HS-5 (cell line): ENCODE data around the gene PRPF40B.
"Not testable (repeated sequence)": the region's sequence is repeated elsewhere in the genome, so short reads cannot be mapped to it uniquely, and the experiment has no call there.

ENCODE experiments used
- DNase-seq: peaks from one replicate; pipeline ENCODE4 v3.0.0-alpha.2; 2012; ENCODE audit warnings: low read depth

Gene PRPF40B

DNA sequence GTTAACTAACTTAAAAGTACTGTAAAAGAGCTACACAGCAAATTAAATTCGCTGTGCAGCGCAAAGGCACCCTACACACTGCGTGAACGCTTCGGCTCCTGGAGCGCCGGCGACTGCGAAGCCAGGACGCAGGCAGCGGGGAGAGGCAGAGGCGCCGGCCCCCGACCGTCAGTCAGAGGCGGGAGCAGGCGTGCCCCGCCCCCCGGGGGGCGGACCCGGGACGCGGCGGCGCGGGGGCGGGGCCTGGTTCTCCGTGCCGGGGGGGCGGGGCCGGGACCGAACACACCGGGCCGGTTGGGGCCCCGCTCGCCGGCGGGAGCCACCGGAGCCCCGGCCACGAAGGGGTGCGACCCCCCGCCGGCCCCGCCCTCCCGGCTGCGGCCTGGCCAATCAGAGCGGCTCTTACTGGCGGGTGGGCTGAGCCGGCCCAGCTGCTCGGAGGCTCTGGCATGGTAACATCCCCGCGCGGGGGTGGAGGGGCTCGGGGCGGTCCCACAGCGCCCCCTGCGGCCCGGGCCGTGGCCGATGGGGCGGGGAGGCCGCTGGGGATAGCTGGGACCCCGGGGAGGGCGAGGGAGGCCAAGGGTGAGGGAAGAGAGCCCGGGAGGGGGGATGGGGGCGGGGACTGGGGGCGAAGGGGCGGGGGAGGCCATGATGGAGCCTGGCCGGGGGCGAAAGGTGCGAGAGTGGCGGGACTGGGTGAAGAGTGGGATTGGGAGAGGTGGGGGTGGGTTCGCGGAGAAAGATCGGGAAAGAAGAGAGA lies at the start of gene PRPF40B:
PRPF40B (plus strand) TSS at position 420 of the 763 bp plus-strand sequence; CDS start at position 450, 30 bp downstream.
- DNase-seq, result no peak

- no peak for DNase-seq
Observed at GRCh38 chr12:49577589-49578315, 45.6 kb upstream of the PRPF40B start.

DNA sequence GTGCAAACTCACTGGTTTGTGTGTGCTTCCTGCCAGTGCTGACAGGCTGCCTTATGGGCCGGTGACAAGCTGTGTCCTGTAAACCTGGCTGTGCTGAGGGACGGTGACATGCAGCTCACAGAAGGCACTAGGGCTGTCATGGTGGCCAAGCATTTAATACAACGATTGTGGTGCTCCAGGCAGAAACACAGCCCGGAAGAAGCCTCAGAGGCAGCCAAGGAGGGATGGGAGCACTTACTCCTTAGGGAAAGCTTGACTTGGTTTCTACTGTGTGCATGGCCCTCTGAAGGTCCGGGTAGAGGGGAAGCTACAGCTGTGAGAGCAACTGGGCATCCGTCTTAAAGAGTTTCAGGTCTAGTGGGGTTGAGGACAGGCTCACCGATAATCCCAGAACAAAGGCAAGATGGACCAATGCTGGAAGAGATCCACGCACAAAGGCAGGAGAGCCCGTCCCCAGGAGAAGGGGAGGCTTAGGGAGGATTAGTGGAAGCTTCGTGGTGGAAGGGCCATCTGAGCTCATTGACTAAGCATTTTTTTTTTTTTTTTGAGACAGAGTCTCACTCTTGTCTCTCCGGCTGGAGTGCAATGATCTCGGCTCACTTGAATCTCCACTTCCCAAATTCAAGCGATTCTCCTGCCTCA lies 44.8 kb upstream of the PRPF40B start:
- DNase-seq, result no peak

GRCh38 chr12:49580572-49581535 lies 42.5 kb upstream of the PRPF40B start:
- DNase-seq, result peak; percentile 9

DNA sequence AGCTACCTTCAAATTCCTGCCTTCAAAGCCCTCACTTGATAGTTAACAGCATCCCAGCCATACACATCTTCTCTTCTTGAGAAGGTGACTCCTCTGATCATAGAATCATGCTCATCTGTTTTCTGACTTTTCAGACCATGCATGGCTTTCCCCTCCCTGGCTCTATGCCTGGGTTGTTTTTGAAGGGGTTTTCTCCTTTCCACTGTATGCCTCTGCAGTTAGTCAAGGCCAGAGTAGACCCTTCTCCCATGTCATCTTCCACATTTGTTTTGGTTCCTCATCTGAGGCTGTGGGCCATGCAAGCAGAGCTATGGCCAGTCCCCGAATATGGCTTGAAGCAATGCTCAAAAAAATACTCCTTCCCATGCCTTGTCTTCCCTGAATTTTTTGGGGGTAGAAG lies 41.2 kb upstream of the PRPF40B start:
- no peak for DNase-seq

DNA sequence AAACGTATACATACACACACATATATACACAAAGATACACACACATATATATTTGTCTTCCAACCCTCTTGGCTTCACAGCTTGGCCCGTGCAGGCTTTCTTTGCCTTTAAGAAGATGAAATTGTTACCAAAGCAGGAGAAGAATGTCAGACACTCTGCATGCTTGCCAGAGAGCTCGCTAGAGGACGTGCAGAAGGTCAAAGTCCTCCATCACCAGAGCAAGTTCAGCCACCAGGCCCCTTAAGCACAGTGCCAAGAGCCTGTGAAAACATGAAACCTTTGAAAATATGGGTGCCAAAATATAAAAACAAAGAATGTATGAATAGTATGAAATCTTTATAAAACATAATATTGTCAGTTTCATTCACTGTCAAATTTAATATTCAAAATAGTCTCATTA lies 40.5 kb upstream of the PRPF40B start:
- DNase-seq, result no peak

GRCh38 chr12:49583366-49584094 lies 39.8 kb upstream of the PRPF40B start:
- DNase-seq, result no peak

GRCh38 chr12:49584591-49584990 lies 38.8 kb upstream of the PRPF40B start:
- DNase-seq, result no peak

DNA sequence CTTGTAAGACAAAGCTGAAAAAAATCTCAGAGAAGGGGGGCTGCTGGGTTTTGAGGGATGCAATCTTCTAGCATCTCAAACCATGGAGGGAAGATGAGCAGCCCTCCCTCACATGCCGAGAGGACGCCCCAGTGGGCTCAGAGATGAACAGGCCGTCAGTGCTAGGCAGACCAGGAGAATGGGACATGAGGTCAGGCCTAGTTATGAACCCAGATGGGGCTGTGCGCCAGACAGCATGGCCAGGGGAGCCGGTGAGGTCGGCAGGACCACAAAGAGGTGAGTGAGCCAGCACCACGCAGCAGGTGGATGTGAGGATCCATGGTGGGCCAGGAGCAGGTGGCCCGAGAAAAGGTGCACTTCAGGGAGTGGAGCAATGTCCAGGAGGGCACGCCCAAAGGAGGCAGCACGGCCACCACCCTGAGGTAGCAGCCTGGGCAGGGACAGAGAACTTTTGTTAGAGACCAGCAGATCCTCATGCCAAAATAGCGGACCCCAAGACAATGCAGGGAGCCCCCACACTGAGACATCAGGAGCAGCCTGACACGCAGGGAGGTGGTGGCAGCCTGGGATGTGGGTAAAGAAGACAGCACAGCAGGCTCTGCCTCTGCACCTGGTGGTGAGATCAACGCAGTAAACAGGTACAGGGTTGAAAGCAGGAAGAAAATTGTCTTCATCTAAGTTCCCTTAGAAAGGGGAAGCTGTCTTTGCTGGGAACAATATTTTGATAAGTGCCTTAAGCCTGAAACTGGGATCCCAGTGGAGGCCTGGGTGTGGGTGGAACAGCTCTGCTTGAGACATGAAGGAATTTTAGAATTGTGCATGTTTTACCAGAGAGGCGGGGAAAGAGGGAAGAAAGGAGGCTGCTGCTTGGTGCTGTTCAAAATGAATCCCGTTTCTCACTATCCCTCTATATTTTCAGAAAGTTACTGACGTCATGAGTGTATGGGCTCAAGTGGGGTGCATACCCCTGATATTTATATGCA lies 37.6 kb upstream of the PRPF40B start:
- no peak for DNase-seq

- DNase-seq, result no peak
Observed at GRCh38 chr12:49587174-49587908, 36.0 kb upstream of the PRPF40B start.

GRCh38 chr12:49588281-49588680 lies 35.1 kb upstream of the PRPF40B start:
- DNase-seq, result no peak

- no peak for DNase-seq
Observed at GRCh38 chr12:49588721-49589516, 34.4 kb upstream of the PRPF40B start.

- no peak for DNase-seq
Observed at GRCh38 chr12:49598527-49598926, 24.8 kb upstream of the PRPF40B start.

GRCh38 chr12:49599961-49600360 lies 23.4 kb upstream of the PRPF40B start:
- no peak for DNase-seq

DNA sequence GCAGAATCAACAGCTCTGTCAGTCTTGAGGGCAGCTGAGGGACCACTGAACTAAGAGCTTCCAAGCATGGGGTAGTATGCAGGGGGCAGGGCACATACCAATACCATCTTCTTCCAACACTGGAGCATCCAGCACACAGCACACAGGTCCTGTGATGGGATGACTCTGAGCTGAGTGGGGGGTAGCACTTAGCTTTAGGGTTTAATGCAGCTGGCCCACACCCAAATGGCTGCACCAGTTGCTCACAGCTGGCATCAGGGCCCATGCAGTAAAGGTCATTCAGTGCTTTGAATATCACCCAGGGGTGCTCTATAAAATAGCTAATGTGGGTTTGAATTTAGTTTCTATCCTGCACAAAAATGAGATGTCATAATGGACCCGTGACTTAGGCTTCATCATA lies 19.6 kb upstream of the PRPF40B start:
- no peak for DNase-seq

GRCh38 chr12:49604856-49605255 lies 18.5 kb upstream of the PRPF40B start:
- DNase-seq, result no peak

- DNase-seq, result not testable (repeated sequence)
Observed at GRCh38 chr12:49605539-49605938, 17.8 kb upstream of the PRPF40B start, which contains the start of gene FAM186B. Gene FAM186B, minus strand, starts transcription at chr12:49605639. Its CDS starts 162 bp downstream, at chr12:49605477.
